H54 (cell line): ENCODE data around the gene SPIB.
"Not testable (repeated sequence)": the region's sequence is repeated elsewhere in the genome, so short reads cannot be mapped to it uniquely, and the experiment has no call there.

Source experiments
- DNase-seq: peaks from one replicate; pipeline ENCODE4 v3.0.0; 2011; ENCODE audit warnings: low spot score, mixed read lengths; ENCODE audit not compliant: insufficient read length
- FAIRE-seq: peaks from 3 replicates; lab custom pipeline; 2011; peaks lifted over from hg19 to GRCh38; lab: Jason Lieb, UNC
- POLR2A ChIP-seq: IDR thresholded peaks from 2 replicates; pipeline ENCODE4 v1.6.1; 2011; ENCODE audit warnings: low read depth, mild to moderate bottlenecking, low read length

Gene SPIB

DNA sequence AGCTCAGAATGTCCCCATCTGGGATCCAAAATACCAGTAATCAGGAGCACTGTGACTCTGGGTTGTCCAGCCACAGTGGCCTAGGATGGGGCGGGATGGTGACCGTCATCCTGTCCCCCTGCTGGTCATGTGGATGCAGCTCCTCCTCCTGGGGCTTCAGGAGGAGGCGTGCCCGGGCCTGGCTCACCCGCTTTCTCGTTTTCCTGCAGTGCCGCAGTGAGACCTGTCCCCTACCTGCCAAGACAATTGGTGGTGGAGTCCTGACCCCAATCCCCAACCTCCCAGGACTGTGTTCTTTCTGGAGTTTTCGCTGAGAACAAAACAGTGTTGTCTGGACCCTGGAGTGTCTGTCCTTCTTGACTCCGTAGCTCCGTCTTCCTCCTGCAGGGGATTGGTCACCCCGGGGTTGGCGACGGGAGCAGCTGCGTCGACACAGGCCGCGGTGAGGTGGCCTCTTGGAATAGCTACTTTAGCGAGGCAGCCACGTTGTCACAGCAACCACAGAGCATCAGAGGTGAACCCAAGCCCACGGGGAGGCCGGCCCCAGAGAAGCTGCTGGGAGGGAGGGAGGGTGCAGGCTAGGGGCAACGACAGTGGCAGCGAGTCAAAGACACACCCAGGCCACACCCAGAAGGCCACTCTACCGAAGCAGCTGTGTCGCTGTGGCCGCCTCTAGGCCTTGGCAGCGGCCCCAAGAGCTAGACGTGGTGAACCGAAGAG is 47.4 kb downstream of the SPIB start:
- FAIRE-seq (no peak), DNase-seq (no peak)
- no peak for TF ChIP-seq POLR2A

DNA sequence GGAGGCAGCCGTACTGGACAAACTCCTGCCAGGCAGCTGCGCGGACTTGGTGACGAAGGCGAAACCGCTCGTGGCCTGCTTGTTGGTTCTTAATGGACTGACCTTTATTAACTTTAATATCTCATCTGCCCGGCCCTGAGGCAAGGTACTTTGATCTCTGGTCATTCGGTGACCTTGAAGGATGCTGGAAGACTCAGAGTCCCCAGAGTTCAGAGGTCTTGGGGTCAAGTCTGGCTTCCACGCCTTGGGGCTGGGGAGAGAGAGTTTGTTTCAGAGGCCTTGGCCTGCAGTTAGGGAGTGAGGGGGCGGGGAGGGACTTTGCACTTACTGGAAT is 47.9 kb downstream of the SPIB start:
- no peak for DNase-seq
- TF ChIP-seq POLR2A: no peak
- FAIRE-seq: no peak

- TF ChIP-seq POLR2A: no peak
- FAIRE-seq (no peak), DNase-seq (no peak)
These were observed 48.8 kb downstream of the SPIB start for GRCh38 chr19:50467566-50467965.

GRCh38 chr19:50468818-50469217 is 50.1 kb downstream of the SPIB start:
- FAIRE-seq (no peak), DNase-seq (no peak)
- no peak for TF ChIP-seq POLR2A

DNA sequence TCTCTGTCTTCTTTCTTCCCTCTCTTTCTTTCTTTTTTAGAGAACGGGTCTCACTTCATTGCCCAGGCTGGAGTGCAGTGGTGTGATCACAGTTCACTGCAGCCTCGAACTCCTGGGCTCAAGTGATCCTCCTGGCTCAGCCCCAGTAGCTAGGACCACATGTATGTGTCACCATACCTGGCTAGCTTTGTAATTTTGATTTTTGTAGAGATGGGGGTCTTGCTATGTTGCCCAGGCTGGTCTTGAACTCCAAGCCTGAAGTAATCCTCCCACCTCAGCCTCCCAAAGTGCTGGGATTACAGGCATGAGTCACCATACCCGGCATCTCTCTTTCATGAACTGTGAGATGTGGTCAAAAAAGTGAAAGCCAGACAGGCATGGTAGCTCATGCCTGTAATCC is 54.6 kb downstream of the SPIB start:
- FAIRE-seq, DNase-seq: not testable (repeated sequence)

DNA sequence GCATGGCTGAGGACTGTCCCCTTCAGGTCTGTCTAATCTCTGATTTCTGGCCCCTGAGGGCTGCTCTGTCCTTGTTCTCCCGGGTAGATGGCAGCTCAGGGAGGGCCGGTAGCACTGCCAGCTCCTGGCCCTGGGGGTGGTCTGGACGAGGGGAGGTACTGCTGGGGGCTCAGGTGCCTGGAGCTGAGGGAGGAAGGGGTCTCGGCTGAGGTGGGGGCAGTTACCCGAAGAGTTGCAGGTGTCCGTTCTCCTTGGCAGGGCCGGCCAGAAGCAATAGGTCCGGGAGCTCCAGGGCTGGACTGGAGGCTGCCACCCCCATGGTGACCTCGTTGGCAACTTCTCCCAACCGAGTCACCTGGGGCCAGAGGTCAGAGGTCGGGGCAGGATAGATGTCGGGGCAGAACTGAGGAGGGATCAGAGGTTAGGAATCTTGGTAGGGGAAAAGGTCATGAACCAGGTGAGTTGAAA is 56.4 kb downstream of the SPIB start:
- FAIRE-seq (no peak), DNase-seq (no peak)
- TF ChIP-seq POLR2A: no peak

GRCh38 chr19:50475736-50476223 is 57.0 kb downstream of the SPIB start:
- FAIRE-seq (no peak), DNase-seq (no peak)
- no peak for TF ChIP-seq POLR2A

DNA sequence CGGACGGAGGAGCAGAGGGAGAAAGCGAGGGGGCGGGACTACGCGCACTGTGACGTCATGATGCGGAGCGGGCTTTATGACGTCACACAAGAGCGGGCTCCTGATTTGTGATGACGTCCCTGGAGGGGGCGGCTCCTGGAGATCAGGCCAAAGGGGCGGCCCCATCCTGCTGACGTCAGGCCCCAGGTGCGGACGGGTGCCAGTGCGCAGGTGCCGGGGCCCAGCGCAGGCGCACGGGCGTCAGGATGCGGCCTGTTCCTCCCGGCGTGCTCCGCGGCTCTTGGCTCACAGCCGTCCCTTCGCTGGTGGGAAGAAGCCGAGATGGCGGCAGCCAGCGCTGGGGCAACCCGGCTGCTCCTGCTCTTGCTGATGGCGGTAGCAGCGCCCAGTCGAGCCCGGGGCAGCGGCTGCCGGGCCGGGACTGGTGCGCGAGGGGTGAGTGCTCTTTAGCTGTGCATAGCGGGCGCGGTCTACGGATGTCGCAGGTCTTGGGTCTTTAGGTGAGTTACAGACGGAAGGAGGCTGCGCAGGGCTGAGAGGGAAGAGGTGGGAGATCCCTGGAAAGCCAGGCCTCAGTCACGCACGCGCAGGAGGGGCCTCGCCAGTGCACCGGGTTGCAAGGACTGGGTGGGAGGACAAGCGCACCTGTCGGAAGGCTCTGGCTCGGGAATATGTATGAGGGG is 57.6 kb downstream of the SPIB start, which contains the start of the genes EMC10 and GARIN5A:
EMC10 (plus strand) TSS at position 284 of the 683 bp plus-strand sequence; CDS start at position 322, 38 bp downstream.
GARIN5A (minus strand) TSS at position 625 of the 683 bp plus-strand sequence; CDS start at position 165, 460 bp downstream.
- DNase-seq: peak; percentile 99
- peak; percentile 88 for TF ChIP-seq POLR2A

DNA sequence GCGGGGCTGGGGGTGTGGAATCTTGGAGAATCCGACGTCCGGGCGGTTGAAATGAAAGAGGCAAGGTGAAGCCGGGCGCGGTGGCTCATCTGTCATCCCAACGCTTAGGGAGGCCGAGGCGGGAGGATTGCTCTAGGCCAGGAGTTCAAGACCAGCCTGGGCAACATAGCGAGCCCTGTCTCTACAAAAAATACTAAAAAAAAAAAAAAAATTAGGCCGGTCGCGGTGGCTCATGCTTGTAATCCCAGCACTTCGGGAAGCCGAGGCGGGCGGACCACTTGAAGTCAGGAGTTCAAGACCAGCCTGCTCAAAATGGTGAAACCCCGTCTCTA is 58.1 kb downstream of the SPIB start:
- no peak for DNase-seq
- TF ChIP-seq POLR2A: no peak
- FAIRE-seq: no peak

More for the DNA sequence above, 57.6 kb downstream of the SPIB start, which contains the start of the genes EMC10 and GARIN5A:
- no peak for FAIRE-seq

- FAIRE-seq (no peak), DNase-seq (no peak)
- no peak for TF ChIP-seq POLR2A
These were observed 59.2 kb downstream of the SPIB start for GRCh38 chr19:50477751-50478515.

DNA sequence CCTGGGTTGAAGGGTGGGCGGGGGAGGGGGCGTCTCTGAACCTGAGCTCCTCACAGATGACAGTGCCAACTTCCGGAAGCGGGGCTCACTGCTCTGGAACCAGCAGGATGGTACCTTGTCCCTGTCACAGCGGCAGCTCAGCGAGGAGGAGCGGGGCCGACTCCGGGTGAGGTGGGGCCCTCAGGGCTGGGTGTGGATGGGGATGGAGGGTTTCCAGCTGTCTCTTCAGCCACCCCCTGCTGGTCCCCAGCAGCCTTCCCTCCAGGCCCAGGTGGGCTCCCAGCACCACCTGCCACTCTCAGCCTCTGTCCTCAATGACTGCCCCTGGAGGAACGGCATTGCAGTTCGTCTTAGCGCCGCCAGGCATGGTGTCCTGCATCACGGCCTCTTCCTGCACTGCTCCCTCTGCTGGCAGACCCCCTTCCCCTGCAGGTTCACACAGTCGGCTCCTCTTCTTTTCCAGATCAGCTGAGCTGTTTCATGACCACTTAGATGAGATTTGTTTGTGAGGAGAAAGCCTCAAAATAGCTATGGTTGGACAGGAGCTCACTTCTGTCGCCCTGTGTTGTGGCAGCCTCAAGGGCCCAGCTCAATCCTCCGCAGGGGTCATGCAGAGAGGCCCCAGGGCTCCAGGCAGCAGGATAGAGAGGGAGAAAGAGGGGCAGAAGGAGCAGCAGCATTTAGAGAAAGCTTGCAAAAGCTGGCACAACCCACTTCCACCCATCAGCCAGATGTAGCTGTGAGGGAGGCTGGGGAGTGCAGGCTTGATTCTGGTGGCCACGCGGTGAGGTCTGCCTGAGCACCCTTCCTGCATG is 60.4 kb downstream of the SPIB start:
- FAIRE-seq: no peak
- DNase-seq: no peak
- TF ChIP-seq POLR2A: no peak

DNA sequence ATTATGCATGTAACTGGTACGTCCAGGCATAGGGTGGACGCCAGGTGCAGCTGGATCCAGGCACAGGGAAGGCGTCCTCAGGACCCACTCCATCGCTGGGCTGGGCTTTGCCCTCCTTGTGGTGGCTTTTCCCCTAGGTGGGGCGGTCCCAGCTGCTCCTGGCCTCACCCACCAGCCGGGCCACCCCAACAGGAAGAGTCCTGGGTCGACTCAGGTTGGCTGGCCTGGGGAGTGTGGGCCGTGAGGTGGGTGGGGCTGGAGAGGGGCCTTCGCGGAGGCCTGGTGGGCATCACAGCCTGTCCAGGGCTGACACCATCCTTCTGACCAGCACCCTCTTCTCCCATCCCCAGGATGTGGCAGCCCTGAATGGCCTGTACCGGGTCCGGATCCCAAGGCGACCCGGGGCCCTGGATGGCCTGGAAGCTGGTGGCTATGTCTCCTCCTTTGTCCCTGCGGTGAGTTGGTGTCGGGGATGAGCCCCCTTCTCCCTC is 61.1 kb downstream of the SPIB start:
- no peak for TF ChIP-seq POLR2A
- DNase-seq: no peak
- FAIRE-seq: no peak
